Measurements from ENCODE around the gene XIRP2. TPM values are rescaled to one million over a fixed set of nuclear protein-coding genes. Genes with fewer than 3 reads are reported as not detected.

The XIRP2 gene
- total RNA-seq, 2 donors from 2014 or later = not detected

DNA sequence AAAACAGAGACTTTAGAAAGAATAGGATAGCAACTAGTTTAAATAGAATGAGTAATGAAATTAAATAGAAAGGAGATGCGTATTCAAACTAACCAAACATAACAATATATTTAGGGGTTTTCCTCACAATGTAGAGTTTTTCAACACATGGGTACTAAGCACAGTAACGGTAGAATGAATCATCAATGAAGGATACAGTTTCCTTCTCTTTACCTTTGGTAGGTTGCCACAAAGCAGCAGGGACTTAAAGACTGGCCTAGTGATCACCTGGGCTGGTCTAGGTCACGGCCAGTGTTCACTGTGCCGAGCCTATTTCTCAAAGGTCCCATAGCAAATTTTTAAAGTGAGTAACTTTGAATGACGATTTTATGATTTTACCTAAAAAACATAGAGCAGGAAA lies 311.7 kb downstream of the XIRP2 start:
- H3K9me3 ChIP-seq = no peaks in the 10 kb centered on the region
- intact Hi-C loops (cut with DNase I) = no loop called here
- no peak overlapping the region for H3K27ac ChIP-seq
- no peaks in the 10 kb centered on the region for H3K27me3 ChIP-seq
- WGBS, 2 donors = 87 to 91% methylated on average over 5 of the region's 5 CpGs
- DNase-seq = no peak
- no peaks in the 10 kb centered on the region for H3K36me3 ChIP-seq (replicated peaks in 1 of 2; ENCODE audit: insufficient read depth in 1 of 2, low read depth in 2 of 2)
- ATAC-seq = no peak
- no peak overlapping the region for H3K4me3 ChIP-seq
- TF ChIP-seq CTCF (IDR thresholded peaks at IDR 0.05) (no peak), POLR2A (IDR thresholded peaks at IDR 0.05) (no peak)
- H3K4me1 ChIP-seq = peaks cover 14% of the 10 kb centered on the region

DNA sequence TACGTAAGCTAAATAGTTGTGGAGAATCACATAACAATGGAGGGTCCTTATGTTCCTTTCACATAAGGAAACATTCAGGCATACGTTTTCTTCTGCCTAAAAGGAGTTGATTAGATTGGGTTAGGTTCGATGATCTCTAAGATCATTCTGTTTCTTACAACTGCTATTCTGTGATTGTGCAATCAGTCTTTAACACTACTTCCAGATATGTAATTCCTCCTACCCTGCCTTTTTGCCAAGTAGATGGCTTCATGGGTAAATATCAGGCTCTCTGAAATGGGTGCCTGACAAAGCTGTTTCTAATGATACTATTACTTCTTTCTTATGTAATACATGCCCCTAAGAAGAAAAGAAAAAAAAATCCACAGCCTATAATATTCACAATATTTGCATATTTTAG lies 321.5 kb downstream of the XIRP2 start:
- Histone ChIP-seq H3K4me3 (no peak overlapping the region), H3K36me3 (replicated peaks in 1 of 2; ENCODE audit: insufficient read depth in 1 of 2, low read depth in 2 of 2) (no peaks in the 10 kb centered on the region), H3K4me1 (peaks cover 10% of the 10 kb centered on the region), H3K27ac (no peak overlapping the region), H3K9me3 (no peaks in the 10 kb centered on the region), H3K27me3 (no peaks in the 10 kb centered on the region)
- peak; percentile 77 for ATAC-seq
- TF ChIP-seq POLR2A (IDR thresholded peaks at IDR 0.05) = no peak
- no peak for TF ChIP-seq CTCF (IDR thresholded peaks at IDR 0.05)
- no peak for DNase-seq
- intact Hi-C loops (cut with DNase I) = no loop called here
- WGBS, 2 donors = 36 to 41% methylated on average over 3 of the region's 3 CpGs

DNA sequence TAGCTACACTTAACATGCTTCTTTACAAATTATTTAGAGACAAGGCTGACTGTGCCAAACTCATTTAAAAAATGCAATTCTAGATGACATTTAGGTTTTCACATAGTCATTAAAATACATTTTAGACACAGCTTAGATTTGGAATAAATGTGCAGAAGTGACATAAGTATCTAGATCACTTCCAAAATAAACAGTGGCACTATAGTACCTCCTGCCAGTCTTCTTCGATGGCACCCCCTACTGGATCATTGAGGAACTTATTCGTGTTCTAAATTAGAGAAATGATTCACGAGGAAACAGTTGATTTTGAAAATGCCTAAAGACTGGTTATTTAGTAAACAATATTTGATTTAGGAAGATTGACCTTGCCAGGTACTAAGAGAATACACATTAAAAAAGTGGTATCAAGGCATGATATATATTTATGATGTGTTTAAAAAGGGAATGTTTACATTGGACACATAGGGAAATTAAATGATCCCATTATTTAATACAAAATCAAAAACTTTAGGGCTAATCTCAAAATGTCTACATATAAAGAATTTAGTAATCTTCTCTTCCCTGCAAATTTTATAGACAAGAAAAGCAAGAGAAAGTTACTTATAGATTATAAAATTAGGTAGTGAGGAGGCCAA lies 323.9 kb downstream of the XIRP2 start:
- Histone ChIP-seq H3K4me1 (peaks cover 17% of the 10 kb centered on the region), H3K9me3 (no peaks in the 10 kb centered on the region), H3K4me3 (no peak overlapping the region), H3K36me3 (replicated peaks in 1 of 2; ENCODE audit: insufficient read depth in 1 of 2, low read depth in 2 of 2) (no peaks in the 10 kb centered on the region), H3K27ac (no peak overlapping the region), H3K27me3 (no peaks in the 10 kb centered on the region)
- ATAC-seq (peak; percentile 60), DNase-seq (peak; percentile 54 to 68 (median 60))
- 1 to 2% methylated on average over 3 of the region's 3 CpGs for WGBS, 2 donors
- TF ChIP-seq CTCF (IDR thresholded peaks at IDR 0.05) = peak; percentile 58 to 90 (median 82)
- no peak for TF ChIP-seq POLR2A (IDR thresholded peaks at IDR 0.05)
- intact Hi-C loops (cut with DNase I) = no loop called here

- peak; percentile 94 to 97 (median 95) for DNase-seq
- no peak overlapping the region for H3K27ac ChIP-seq
- H3K9me3 ChIP-seq = no peaks in the 10 kb centered on the region
- 19 to 27% methylated on average over 4 of the region's 4 CpGs for WGBS, 2 donors
- peaks cover 11% of the 10 kb centered on the region for H3K4me1 ChIP-seq
- H3K4me3 ChIP-seq = no peak overlapping the region
- H3K36me3 ChIP-seq (replicated peaks in 1 of 2; ENCODE audit: insufficient read depth in 1 of 2, low read depth in 2 of 2) = no peaks in the 10 kb centered on the region
- intact Hi-C loops (cut with DNase I) = no loop called here
- H3K27me3 ChIP-seq = no peaks in the 10 kb centered on the region
- TF ChIP-seq CTCF (IDR thresholded peaks at IDR 0.05) (no peak), POLR2A (IDR thresholded peaks at IDR 0.05) (no peak)
- ATAC-seq = peak; percentile 98
Observed at GRCh38 chr2:167215595-167215994, 327.3 kb downstream of the XIRP2 start.

DNA sequence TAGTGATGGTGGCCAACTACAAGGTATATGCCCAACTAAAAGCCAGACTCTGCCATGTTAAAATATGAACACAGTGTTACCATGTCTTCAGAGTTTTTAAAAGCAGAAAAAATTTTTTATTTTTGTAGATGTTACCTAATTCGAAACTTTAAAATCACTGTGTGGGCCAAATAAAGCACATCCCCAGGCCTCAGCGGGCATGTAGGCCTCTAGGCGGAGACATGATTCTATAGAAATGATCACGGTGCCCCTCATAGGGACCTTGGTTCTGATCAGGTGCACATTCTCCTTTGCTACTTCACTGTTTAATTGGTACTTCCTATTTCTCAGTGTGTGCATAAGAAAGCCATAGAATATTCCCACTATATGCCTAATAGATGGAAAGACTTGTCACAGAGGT lies 349.2 kb downstream of the XIRP2 start:
- Histone ChIP-seq H3K4me1 (no peaks in the 10 kb centered on the region), H3K27ac (no peak overlapping the region), H3K36me3 (replicated peaks in 1 of 2; ENCODE audit: insufficient read depth in 1 of 2, low read depth in 2 of 2) (no peaks in the 10 kb centered on the region), H3K4me3 (no peak overlapping the region), H3K27me3 (no peaks in the 10 kb centered on the region), H3K9me3 (no peaks in the 10 kb centered on the region)
- ATAC-seq (no peak), DNase-seq (no peak)
- WGBS, 2 donors = 95% methylated on average over 4 of the region's 4 CpGs
- intact Hi-C loops (cut with DNase I) = no loop called here
- TF ChIP-seq CTCF (IDR thresholded peaks at IDR 0.05) = no peak
- no peak for TF ChIP-seq POLR2A (IDR thresholded peaks at IDR 0.05)

Data from body of pancreas (tissue), 4 donors.